Karpas-422 (cell line): ENCODE results near the gene SGMS1. TPM values are rescaled to one million over a fixed set of nuclear protein-coding genes. Genes with fewer than 3 reads are reported as not detected.
"Not testable (repeated sequence)": the region's sequence is repeated elsewhere in the genome, so short reads cannot be mapped to it uniquely, and the experiment has no call there.

Experiments used
- DNase-seq: peaks from one replicate; pipeline ENCODE4 v3.0.0-alpha.2; 2015
- H2AFZ ChIP-seq: fragments of 200-600 bp; sonication (generic); 2 replicates; pipeline ENCODE4 v1.6.1; 2014; ENCODE audit warnings: antibody characterized with exemption, low read length, mixed read lengths
- H3K27ac ChIP-seq: fragments of 200-600 bp; sonication (generic); 2 replicates; pipeline ENCODE4 v1.5.1; 2014; ENCODE audit warnings: mild to moderate bottlenecking, low read length, moderate library complexity
- H3K27me3 ChIP-seq: fragments of 200-600 bp; sonication (generic); 2 replicates; pipeline ENCODE4 v1.6.1; 2014; ENCODE audit warnings: low read length, mixed read lengths
- H3K36me3 ChIP-seq: fragments of 200-600 bp; sonication (generic); 2 replicates; pipeline ENCODE4 v1.6.1; 2014; ENCODE audit warnings: low read length, mixed read lengths; ENCODE audit not compliant: insufficient read depth
- H3K4me1 ChIP-seq: fragments of 200-600 bp; sonication (generic); 2 replicates; pipeline ENCODE4 v1.6.1; 2014; ENCODE audit warnings: mild to moderate bottlenecking, low read length, mixed read lengths
- H3K4me2 ChIP-seq: fragments of 200-600 bp; sonication (generic); 2 replicates; pipeline ENCODE4 v1.6.1; 2014; ENCODE audit warnings: low read length, low read depth, mild to moderate bottlenecking; ENCODE audit not compliant: poor library complexity, severe bottlenecking
- H3K4me3 ChIP-seq: fragments of 200-600 bp; sonication (generic); 2 replicates; pipeline ENCODE4 v1.5.1; 2014; ENCODE audit warnings: mild to moderate bottlenecking, antibody characterized with exemption, low read length, mixed read lengths
- H3K79me2 ChIP-seq: fragments of 200-600 bp; sonication (generic); 2 replicates; pipeline ENCODE4 v1.6.1; 2014; ENCODE audit warnings: mild to moderate bottlenecking, low read length, mixed read lengths
- H3K9ac ChIP-seq: fragments of 200-600 bp; sonication (generic); 2 replicates; pipeline ENCODE4 v1.6.0; 2014; ENCODE audit warnings: low read length
- H3K9me2 ChIP-seq: fragments of 200-600 bp; sonication (generic), shearing (Covaris generic); replicated peaks from 2 replicates; pipeline ENCODE4 v1.6.0; 2014; ENCODE audit warnings: mild to moderate bottlenecking, low read length, moderate library complexity; ENCODE audit not compliant: insufficient read depth
- H3K9me3 ChIP-seq: fragments of 300-700, 200-600 bp; sonication (generic); 2 replicates; pipeline ENCODE4 v1.6.1; 2014; ENCODE audit warnings: low read length, mixed read lengths
- H4K20me1 ChIP-seq: fragments of 200-600 bp; sonication (generic); 2 replicates; pipeline ENCODE4 v1.6.1; 2014; ENCODE audit warnings: mild to moderate bottlenecking, antibody characterized with exemption, low read length, low read depth; ENCODE audit not compliant: insufficient read depth
- total RNA-seq: library from RNA; depleted of rRNA; stranded (reverse); fragments of >200 nt; shearing (Covaris generic); gene quantifications from 2 replicates; pipeline ENCODE4 v1.2.3, GENCODE V29; 2014; ENCODE audit warnings: low replicate concordance

The SGMS1 gene
- total RNA-seq, 1 experiment from 2014 or later: 2.9 TPM

DNA sequence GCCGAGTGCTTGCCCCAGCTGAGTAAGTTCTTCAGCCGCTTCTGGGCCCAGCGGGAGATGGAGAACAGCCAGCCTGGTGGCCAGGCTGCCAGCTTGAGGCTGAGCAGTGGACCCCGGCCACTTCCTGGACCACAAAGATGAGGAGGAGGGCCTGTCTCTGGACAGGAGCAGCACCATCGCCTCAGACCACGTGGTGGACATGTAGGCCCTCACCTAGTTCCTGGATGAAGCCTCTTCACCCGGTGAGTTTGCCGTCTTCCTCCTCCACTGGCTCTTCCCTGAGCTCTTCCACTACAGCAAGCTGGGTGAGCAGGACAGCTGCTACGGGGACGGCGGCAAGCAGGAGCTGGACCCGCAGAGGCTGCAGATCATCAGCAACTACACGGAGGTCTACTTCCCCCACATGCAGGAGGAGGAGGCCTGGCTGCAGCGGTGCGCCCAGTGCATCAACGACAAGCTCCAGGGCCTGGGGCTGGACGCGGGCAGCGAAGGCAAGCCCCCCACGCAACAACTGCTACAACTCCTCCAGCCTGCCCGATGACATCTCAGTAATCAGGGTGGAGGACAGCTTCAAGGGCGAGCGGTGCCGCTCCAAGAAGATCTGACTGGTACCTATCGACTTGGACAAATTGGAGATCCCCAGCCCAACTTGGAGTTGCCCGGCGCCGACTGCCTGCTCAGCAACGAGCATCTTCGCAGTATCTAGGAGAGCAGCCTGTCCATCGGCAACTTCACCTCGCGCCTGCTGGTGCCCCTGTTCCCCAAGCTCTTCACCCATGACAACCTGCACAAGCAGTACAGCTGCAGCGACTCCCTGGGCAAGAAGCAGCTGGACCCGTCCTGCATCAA is 35.5 kb upstream of the SGMS1 start:
- H4K20me1 ChIP-seq, H3K9me2 ChIP-seq, H3K9me3 ChIP-seq, H3K36me3 ChIP-seq, H3K27ac ChIP-seq, H3K27me3 ChIP-seq, DNase-seq: not testable (repeated sequence)
- H3K9ac ChIP-seq: peak overlapping the region; percentile 72
- peak overlapping the region; percentile 83 for H3K4me2 ChIP-seq
- H3K4me3 ChIP-seq: peak overlapping the region; percentile 72
- H3K4me1 ChIP-seq: peaks cover 16% of the 10 kb centered on the region
- peak overlapping the region; percentile 95; the same call in 1 of the 2 replicates for H2AFZ ChIP-seq
- H3K79me2 ChIP-seq: peaks cover 15% of the 10 kb centered on the region

DNA sequence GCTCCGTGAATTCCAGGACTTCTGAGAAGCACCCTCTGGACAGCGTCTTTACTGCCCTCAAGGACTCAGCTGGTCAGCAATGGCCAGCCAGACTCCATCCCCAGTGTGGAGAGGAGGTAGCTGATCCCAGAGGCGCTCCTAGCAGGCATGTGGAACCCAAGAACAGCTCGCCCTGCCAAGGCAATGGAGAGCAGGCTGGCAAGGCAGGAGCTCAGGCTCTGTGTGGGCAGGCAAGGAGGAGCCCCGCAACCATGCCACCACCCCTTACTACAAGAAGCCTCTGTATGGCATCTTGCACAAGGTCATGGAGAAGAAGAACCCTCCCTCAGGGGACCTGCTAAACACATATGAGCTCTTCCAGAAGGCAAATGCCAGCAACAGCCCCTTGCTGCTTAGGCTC is 34.4 kb upstream of the SGMS1 start:
- Histone ChIP-seq H3K27ac (no peak overlapping the region), H3K36me3 (no peaks in the 10 kb centered on the region), H4K20me1 (0 out of 2 replicates have a peak, but pooled peaks cover 10% of the 10 kb centered on the region), H3K27me3 (no peaks in the 10 kb centered on the region), H3K79me2 (peaks cover 15% of the 10 kb centered on the region), H3K9ac (no peak overlapping the region), H3K4me1 (peaks cover 24% of the 10 kb centered on the region), H3K4me2 (peak overlapping the region; percentile 83), H3K9me3 (no peaks in the 10 kb centered on the region), H3K4me3 (no peak overlapping the region), H3K9me2 (no peaks in the 10 kb centered on the region), H2AFZ (no peak overlapping the region)
- no peak for DNase-seq

DNA sequence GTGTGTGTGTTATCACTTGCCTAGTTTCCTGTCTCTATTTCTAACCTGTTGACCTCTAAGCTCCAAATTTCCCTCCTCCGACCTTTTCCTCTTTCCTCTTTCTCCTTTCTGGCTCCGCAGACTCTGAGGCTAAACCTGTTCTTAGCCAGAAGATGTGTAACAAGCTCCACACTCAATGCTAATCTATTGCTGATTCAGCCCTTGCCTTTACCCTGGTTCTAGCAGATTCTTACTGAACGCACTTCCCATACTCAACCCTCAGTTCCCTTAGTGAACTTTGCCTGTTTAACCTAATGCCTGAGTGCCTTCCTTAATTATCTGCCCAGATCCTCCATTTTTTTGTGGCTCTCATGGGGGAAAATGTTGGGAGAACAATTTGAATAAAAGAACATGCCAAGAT is 30.0 kb upstream of the SGMS1 start:
- Histone ChIP-seq H2AFZ (no peak overlapping the region), H4K20me1 (peaks cover 26% of the 10 kb centered on the region; the same call in 1 of the 2 replicates), H3K4me3 (no peak overlapping the region), H3K36me3 (no peaks in the 10 kb centered on the region), H3K27me3 (no peaks in the 10 kb centered on the region), H3K27ac (no peak overlapping the region), H3K4me2 (no peak overlapping the region), H3K9me2 (no peaks in the 10 kb centered on the region), H3K4me1 (peaks cover 14% of the 10 kb centered on the region), H3K79me2 (peaks cover 6% of the 10 kb centered on the region; the same call in 1 of the 2 replicates), H3K9me3 (no peaks in the 10 kb centered on the region), H3K9ac (no peak overlapping the region)
- DNase-seq: no peak

DNA sequence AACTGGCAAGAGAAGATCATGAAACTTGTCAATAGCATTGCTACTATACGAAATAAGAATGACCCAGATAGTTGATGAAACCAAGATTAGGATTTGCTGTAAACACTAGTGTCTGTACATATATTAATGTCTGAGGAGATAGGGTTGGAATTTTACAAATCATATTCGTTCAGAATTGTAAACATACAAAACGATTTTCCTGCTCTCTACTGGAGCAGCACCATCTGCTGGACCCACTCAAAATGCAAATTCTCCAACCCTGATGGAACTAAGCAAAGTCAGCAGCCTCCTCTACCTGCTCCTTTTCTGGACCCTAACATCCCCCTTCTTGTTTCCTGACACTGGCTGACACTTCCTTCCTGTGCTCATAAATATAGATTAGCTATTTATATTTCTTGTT is 29.4 kb upstream of the SGMS1 start:
- Histone ChIP-seq H3K9me3 (no peaks in the 10 kb centered on the region), H3K27ac (no peak overlapping the region), H3K27me3 (no peaks in the 10 kb centered on the region), H3K4me2 (no peak overlapping the region), H3K9me2 (no peaks in the 10 kb centered on the region), H3K4me3 (no peak overlapping the region), H3K9ac (no peak overlapping the region), H3K4me1 (peaks cover 10% of the 10 kb centered on the region), H4K20me1 (peaks cover 26% of the 10 kb centered on the region; the same call in 1 of the 2 replicates), H3K79me2 (no peaks in the 10 kb centered on the region; the same call in 1 of the 2 replicates), H3K36me3 (no peaks in the 10 kb centered on the region), H2AFZ (no peak overlapping the region)
- DNase-seq: no peak

DNA sequence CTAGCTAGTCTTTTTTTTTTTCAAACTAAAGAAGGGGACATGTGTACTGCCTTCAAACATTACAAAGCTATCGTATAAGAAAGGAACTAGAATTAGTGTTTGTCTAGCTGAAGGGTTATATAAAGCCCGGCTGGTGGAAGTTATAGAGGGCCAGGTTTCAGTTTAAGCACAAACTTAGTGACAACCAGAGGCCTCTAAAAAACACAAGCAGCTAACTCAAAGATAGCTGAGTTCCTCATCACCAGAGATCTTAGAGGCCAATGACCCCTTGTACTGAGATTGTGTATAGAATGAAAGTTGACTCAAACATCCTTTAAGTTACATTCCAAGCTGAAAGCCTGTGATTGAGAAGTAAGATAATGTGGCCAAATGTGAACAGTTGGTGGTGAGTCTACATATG is 28.1 kb upstream of the SGMS1 start:
- Histone ChIP-seq H3K9me3 (no peaks in the 10 kb centered on the region), H3K4me1 (peaks cover 10% of the 10 kb centered on the region), H2AFZ (no peak overlapping the region), H3K36me3 (no peaks in the 10 kb centered on the region), H3K4me3 (no peak overlapping the region), H3K27me3 (no peaks in the 10 kb centered on the region), H3K9ac (no peak overlapping the region), H3K4me2 (no peak overlapping the region), H3K27ac (no peak overlapping the region), H3K9me2 (no peaks in the 10 kb centered on the region), H4K20me1 (peaks cover 29% of the 10 kb centered on the region; the same call in 1 of the 2 replicates), H3K79me2 (no peaks in the 10 kb centered on the region)
- DNase-seq: no peak

DNA sequence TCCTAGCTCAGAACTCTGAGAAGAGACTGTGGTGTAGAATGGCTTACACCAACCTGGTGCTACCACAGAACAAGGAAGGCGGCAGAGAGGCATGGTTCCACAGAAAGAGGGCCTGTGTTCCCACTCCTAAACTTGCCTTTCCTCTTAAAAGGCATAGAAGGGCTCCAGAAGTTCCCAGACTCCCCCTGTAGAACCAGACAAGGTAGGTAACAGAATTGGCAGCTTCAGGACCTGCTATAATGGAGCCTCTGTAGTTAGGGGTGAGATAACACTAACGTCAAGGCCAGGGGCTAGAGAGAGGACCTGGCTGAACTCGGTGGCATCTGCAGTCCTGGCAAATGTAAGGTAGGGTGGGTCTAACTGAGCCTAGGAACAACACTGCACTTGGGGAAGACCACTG is 26.7 kb upstream of the SGMS1 start:
- H3K4me2 ChIP-seq: no peak overlapping the region
- H3K4me3 ChIP-seq: no peak overlapping the region
- no peak overlapping the region for H3K27ac ChIP-seq
- H4K20me1 ChIP-seq: peaks cover 30% of the 10 kb centered on the region; the same call in 1 of the 2 replicates
- no peaks in the 10 kb centered on the region for H3K27me3 ChIP-seq
- DNase-seq: no peak
- no peaks in the 10 kb centered on the region for H3K36me3 ChIP-seq
- H3K79me2 ChIP-seq: no peaks in the 10 kb centered on the region
- no peaks in the 10 kb centered on the region for H3K9me2 ChIP-seq
- H3K9ac ChIP-seq: no peak overlapping the region
- H3K9me3 ChIP-seq: no peaks in the 10 kb centered on the region
- no peak overlapping the region for H2AFZ ChIP-seq
- H3K4me1 ChIP-seq: peaks cover 10% of the 10 kb centered on the region

DNA sequence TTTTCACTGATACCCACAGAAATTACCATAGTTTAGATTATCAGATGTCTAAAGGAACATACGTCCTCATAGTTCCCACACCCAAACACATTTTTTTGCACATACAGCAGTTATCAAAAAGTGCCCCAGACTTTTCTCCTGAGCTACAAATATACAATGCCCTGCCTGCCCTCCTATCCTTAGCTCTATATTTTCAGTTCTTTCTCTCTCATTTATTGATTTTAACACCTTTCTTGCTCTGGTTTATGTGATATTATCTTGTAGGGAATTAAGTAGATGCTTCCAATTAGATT is 25.1 kb upstream of the SGMS1 start:
- peaks cover 8% of the 10 kb centered on the region for H3K4me1 ChIP-seq
- no peak overlapping the region for H2AFZ ChIP-seq
- H3K4me3 ChIP-seq: no peak overlapping the region
- no peak overlapping the region for H3K9ac ChIP-seq
- H4K20me1 ChIP-seq: peaks cover 25% of the 10 kb centered on the region; the same call in 1 of the 2 replicates
- no peak overlapping the region for H3K4me2 ChIP-seq
- no peaks in the 10 kb centered on the region for H3K9me3 ChIP-seq
- H3K79me2 ChIP-seq: no peaks in the 10 kb centered on the region
- no peaks in the 10 kb centered on the region for H3K36me3 ChIP-seq
- no peak for DNase-seq
- no peak overlapping the region for H3K27ac ChIP-seq
- H3K27me3 ChIP-seq: no peaks in the 10 kb centered on the region
- H3K9me2 ChIP-seq: no peaks in the 10 kb centered on the region

DNA sequence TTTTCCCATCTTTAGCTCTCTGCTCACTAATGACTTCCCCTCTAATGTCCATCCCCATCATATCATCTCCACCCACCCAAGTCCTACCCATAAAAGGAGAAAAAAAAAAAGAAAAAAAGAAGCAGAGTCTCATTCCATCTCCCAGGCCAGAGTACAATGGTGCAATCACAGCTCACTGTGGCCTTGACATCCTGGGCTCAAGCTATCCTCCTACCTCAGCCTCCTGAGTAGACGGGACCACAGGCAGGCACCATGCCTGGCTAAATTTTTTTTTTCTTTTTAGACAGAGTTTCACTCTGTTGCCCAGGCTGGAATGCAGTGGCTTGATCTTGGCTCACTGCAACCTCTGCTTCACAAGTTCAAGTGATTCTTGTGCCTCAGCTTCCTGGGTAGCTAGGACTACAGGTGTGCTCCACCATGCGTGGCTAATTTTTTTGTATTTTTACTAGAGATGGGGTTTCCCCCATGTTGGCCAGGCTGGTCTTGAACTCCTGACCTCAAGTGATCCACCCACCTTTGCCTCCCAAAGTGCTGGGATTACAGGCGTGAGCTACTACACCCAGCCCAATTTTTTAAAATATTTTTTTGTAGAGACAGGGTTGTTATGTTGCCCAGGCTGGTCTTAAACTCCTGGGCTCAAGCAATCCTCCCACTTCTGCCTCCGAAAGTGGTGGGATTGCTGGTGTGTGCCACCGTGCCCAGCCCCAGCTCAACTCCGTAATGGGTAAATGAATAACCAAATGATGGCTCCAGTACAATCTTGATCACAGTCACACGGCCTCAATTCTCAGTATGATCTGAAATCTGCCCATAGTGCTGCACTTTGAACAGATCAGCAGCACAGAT is 24.6 kb upstream of the SGMS1 start:
- no peak overlapping the region for H3K27ac ChIP-seq
- no peak overlapping the region for H3K4me3 ChIP-seq
- H3K4me1 ChIP-seq: peaks cover 3% of the 10 kb centered on the region
- no peaks in the 10 kb centered on the region for H3K9me3 ChIP-seq
- no peaks in the 10 kb centered on the region for H3K27me3 ChIP-seq
- H3K36me3 ChIP-seq: no peaks in the 10 kb centered on the region
- H3K9me2 ChIP-seq: no peaks in the 10 kb centered on the region
- no peak overlapping the region for H3K9ac ChIP-seq
- DNase-seq: no peak
- H2AFZ ChIP-seq: no peak overlapping the region
- no peak overlapping the region for H3K4me2 ChIP-seq
- peaks cover 25% of the 10 kb centered on the region for H4K20me1 ChIP-seq
- no peaks in the 10 kb centered on the region for H3K79me2 ChIP-seq
